Measurements from ENCODE around the gene ATP2C2.
"Not testable (repeated sequence)": the region's sequence is repeated elsewhere in the genome, so short reads cannot be mapped to it uniquely, and the experiment has no call there.

Gene ATP2C2

GRCh38 chr16:84398701-84399100, 30.4 kb downstream of the ATP2C2 start:
- no peak for DNase-seq

GRCh38 chr16:84399912-84400311, 31.6 kb downstream of the ATP2C2 start:
- DNase-seq: not testable (repeated sequence)

GRCh38 chr16:84403435-84403834, 35.1 kb downstream of the ATP2C2 start:
- not testable (repeated sequence) for DNase-seq

GRCh38 chr16:84404324-84404723, 36.0 kb downstream of the ATP2C2 start:
- no peak for DNase-seq

- no peak for DNase-seq
Measured at GRCh38 chr16:84404936-84405639, 36.8 kb downstream of the ATP2C2 start.

GRCh38 chr16:84406006-84406963, 37.9 kb downstream of the ATP2C2 start:
- no peak for DNase-seq

GRCh38 chr16:84407588-84408313, 39.4 kb downstream of the ATP2C2 start:
- DNase-seq: no peak

GRCh38 chr16:84408314-84408690, 40.0 kb downstream of the ATP2C2 start:
- DNase-seq: no peak

GRCh38 chr16:84408856-84409255, 40.5 kb downstream of the ATP2C2 start:
- no peak for DNase-seq

GRCh38 chr16:84410361-84411138, 42.2 kb downstream of the ATP2C2 start:
- no peak for DNase-seq

- DNase-seq: no peak
Measured at GRCh38 chr16:84411768-84412167, 43.4 kb downstream of the ATP2C2 start.

GRCh38 chr16:84412262-84412661, 43.9 kb downstream of the ATP2C2 start:
- no peak for DNase-seq

GRCh38 chr16:84413244-84414004, 45.1 kb downstream of the ATP2C2 start:
- no peak for DNase-seq

- DNase-seq: no peak
Measured at GRCh38 chr16:84414789-84415326, 46.5 kb downstream of the ATP2C2 start.

GRCh38 chr16:84416407-84417321, 48.3 kb downstream of the ATP2C2 start:
- no peak for DNase-seq

- no peak for DNase-seq
Measured at GRCh38 chr16:84418056-84418849, 49.9 kb downstream of the ATP2C2 start.

- no peak for DNase-seq
Measured at GRCh38 chr16:84419730-84420129, 51.4 kb downstream of the ATP2C2 start.

GRCh38 chr16:84420556-84420955, 52.2 kb downstream of the ATP2C2 start:
- DNase-seq: not testable (repeated sequence)

Data from stimulated activated CD4-positive, alpha-beta T cell treated with anti-CD3 and anti-CD28 coated beads, Interleukin-4, amount 100 ng/mL, for 1 hour (primary cell).